ENCODE data around the gene FNDC5.

Gene FNDC5

DNA sequence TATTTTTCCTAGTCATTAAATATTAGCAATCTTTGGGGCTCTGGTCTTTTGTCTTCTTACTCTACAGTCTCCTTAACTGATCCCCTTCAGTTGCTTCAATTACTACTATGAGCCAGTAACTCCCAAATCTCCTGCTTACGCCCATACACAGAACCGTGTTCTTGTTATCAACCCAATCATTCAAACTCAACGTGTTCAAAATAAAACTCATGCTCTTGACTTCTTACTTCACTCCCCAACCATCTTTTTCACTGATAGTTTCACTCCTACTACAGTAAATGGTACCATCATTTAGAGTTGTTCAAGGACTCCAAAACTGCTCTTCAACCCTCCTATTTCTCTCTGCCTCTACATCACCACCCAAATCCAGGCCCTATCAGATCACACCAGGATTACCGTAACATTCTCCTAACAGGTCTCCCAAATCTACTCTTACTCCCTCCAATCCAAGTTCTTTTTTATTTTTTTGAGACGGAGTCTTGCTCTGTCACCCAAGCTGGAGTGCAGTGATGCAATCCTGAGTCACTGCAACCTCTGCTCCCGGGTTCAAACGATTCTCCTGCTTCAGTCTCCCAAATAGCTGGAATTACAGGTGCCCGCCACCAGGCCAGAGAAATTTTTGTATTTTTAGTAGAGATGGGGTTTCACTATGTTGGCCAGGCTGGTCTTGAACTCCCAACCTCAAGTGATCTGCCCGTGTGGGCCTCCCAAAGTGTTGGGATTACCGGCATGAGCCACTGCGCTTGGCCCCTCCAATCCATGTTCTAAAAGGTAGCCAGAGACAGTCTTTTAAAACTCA, 56.6 kb downstream of the FNDC5 start:
- peaks cover 31% of the 10 kb centered on the region for H3K4me1 ChIP-seq (ENCODE audit: low read depth, poor library complexity, severe bottlenecking)
- peaks cover 15% of the 10 kb centered on the region for H4K20me1 ChIP-seq (ENCODE audit: insufficient read depth)
- H3K79me2 ChIP-seq (ENCODE audit: insufficient read depth, low read depth), result peaks cover 95% of the 10 kb centered on the region
- no peak overlapping the region for H3K27ac ChIP-seq
- no peaks in the 10 kb centered on the region for H3K27me3 ChIP-seq (ENCODE audit: insufficient read depth, low read depth)
- TF ChIP-seq, protein P1, sequence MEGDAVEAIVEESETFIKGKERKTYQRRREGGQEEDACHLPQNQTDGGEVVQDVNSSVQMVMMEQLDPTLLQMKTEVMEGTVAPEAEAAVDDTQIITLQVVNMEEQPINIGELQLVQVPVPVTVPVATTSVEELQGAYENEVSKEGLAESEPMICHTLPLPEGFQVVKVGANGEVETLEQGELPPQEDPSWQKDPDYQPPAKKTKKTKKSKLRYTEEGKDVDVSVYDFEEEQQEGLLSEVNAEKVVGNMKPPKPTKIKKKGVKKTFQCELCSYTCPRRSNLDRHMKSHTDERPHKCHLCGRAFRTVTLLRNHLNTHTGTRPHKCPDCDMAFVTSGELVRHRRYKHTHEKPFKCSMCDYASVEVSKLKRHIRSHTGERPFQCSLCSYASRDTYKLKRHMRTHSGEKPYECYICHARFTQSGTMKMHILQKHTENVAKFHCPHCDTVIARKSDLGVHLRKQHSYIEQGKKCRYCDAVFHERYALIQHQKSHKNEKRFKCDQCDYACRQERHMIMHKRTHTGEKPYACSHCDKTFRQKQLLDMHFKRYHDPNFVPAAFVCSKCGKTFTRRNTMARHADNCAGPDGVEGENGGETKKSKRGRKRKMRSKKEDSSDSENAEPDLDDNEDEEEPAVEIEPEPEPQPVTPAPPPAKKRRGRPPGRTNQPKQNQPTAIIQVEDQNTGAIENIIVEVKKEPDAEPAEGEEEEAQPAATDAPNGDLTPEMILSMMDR (conservative IDR thresholded peaks at IDR 0.05; ENCODE audit: low read depth, low read length), result no peak
- no peak overlapping the region for H3K4me3 ChIP-seq (IDR thresholded peaks at IDR 0.05; ENCODE audit: insufficient read depth, low read depth, low read length)
- H2AFZ ChIP-seq (ENCODE audit: low read depth), result no peak overlapping the region
- 0 out of 2 replicates have a peak, but pooled peaks cover 4% of the 10 kb centered on the region for H3K36me3 ChIP-seq (ENCODE audit: insufficient read depth)
- H3K4me2 ChIP-seq, result peak overlapping the region; percentile 96; the same call in 1 of the 2 replicates
- H3K9ac ChIP-seq, result no peak overlapping the region

Measured in KMS-11 (cell line).